ENCODE data around the gene UHRF1. TPM values are rescaled to one million over a fixed set of nuclear protein-coding genes. Genes with fewer than 3 reads are reported as not detected.

The UHRF1 gene
- total and polyA plus RNA-seq, 2 of the 13 experiments (the other 11 are each of a cell fraction or from before 2014, with no cell fraction given) = 6.8 to 78.4 TPM

- TF ChIP-seq, protein P1, sequence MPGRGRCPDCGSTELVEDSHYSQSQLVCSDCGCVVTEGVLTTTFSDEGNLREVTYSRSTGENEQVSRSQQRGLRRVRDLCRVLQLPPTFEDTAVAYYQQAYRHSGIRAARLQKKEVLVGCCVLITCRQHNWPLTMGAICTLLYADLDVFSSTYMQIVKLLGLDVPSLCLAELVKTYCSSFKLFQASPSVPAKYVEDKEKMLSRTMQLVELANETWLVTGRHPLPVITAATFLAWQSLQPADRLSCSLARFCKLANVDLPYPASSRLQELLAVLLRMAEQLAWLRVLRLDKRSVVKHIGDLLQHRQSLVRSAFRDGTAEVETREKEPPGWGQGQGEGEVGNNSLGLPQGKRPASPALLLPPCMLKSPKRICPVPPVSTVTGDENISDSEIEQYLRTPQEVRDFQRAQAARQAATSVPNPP (CRISPR knock-in tag; IDR thresholded peaks at IDR 0.05) = no peak
- no peak for TF ChIP-seq ZSCAN31 (CRISPR knock-in tag; IDR thresholded peaks at IDR 0.05; ENCODE audit: low read depth)
- TF ChIP-seq RBFOX2 (IDR thresholded peaks at IDR 0.05; ENCODE audit: low read depth, low read length) = no peak
- no peak for TF ChIP-seq ZNF432 (CRISPR knock-in tag; IDR thresholded peaks at IDR 0.05; ENCODE audit: borderline replicate concordance)
- no peak for TF ChIP-seq ARNT (IDR thresholded peaks at IDR 0.05)
- TF ChIP-seq, protein P2, sequence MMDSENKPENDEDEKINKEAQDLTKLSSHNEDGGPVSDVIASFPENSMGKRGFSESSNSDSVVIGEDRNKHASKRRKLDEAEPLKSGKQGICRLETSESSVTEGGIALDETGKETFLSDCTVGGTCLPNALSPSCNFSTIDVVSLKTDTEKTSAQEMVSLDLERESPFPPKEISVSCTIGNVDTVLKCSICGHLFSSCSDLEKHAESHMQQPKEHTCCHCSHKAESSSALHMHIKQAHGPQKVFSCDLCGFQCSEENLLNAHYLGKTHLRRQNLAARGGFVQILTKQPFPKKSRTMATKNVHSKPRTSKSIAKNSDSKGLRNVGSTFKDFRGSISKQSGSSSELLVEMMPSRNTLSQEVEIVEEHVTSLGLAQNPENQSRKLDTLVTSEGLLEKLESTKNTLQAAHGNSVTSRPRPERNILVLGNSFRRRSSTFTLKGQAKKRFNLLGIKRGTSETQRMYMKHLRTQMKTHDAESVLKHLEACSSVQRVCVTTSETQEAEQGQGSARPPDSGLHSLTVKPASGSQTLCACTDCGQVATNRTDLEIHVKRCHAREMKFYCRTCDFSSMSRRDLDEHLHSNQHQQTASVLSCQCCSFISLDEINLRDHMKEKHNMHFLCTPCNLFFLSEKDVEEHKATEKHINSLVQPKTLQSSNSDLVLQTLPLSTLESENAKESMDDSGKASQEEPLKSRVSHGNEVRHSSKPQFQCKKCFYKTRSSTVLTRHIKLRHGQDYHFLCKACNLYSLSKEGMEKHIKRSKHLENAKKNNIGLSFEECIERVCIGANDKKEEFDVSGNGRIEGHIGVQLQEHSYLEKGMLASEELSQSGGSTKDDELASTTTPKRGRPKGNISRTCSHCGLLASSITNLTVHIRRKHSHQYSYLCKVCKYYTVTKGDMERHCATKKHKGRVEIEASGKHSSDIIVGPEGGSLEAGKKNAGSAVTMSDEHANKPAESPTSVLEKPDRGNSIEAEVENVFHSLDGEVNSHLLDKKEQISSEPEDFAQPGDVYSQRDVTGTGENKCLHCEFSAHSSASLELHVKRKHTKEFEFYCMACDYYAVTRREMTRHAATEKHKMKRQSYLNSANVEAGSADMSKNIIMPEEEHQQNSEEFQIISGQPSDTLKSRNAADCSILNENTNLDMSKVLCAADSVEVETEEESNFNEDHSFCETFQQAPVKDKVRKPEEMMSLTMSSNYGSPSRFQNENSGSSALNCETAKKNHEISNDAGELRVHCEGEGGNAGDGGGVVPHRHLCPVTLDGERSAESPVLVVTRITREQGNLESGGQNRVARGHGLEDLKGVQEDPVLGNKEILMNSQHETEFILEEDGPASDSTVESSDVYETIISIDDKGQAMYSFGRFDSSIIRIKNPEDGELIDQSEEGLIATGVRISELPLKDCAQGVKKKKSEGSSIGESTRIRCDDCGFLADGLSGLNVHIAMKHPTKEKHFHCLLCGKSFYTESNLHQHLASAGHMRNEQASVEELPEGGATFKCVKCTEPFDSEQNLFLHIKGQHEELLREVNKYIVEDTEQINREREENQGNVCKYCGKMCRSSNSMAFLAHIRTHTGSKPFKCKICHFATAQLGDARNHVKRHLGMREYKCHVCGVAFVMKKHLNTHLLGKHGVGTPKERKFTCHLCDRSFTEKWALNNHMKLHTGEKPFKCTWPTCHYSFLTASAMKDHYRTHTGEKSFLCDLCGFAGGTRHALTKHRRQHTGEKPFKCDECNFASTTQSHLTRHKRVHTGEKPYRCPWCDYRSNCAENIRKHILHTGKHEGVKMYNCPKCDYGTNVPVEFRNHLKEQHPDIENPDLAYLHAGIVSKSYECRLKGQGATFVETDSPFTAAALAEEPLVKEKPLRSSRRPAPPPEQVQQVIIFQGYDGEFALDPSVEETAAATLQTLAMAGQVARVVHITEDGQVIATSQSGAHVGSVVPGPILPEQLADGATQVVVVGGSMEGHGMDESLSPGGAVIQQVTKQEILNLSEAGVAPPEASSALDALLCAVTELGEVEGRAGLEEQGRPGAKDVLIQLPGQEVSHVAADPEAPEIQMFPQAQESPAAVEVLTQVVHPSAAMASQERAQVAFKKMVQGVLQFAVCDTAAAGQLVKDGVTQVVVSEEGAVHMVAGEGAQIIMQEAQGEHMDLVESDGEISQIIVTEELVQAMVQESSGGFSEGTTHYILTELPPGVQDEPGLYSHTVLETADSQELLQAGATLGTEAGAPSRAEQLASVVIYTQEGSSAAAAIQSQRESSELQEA (CRISPR knock-in tag; IDR thresholded peaks at IDR 0.05; ENCODE audit: not compliant biosample characterization) = no peak
- TF ChIP-seq ASH2L (IDR thresholded peaks at IDR 0.05; ENCODE audit: insufficient read length, low read depth, low read length) = no peak
- no peak for TF ChIP-seq KDM3A (CRISPR knock-in tag; IDR thresholded peaks at IDR 0.05; ENCODE audit: low read depth)
- TF ChIP-seq KLF6 (CRISPR knock-in tag; IDR thresholded peaks at IDR 0.05) = no peak
- TF ChIP-seq, protein P3, sequence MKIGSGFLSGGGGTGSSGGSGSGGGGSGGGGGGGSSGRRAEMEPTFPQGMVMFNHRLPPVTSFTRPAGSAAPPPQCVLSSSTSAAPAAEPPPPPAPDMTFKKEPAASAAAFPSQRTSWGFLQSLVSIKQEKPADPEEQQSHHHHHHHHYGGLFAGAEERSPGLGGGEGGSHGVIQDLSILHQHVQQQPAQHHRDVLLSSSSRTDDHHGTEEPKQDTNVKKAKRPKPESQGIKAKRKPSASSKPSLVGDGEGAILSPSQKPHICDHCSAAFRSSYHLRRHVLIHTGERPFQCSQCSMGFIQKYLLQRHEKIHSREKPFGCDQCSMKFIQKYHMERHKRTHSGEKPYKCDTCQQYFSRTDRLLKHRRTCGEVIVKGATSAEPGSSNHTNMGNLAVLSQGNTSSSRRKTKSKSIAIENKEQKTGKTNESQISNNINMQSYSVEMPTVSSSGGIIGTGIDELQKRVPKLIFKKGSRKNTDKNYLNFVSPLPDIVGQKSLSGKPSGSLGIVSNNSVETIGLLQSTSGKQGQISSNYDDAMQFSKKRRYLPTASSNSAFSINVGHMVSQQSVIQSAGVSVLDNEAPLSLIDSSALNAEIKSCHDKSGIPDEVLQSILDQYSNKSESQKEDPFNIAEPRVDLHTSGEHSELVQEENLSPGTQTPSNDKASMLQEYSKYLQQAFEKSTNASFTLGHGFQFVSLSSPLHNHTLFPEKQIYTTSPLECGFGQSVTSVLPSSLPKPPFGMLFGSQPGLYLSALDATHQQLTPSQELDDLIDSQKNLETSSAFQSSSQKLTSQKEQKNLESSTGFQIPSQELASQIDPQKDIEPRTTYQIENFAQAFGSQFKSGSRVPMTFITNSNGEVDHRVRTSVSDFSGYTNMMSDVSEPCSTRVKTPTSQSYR (CRISPR knock-in tag; IDR thresholded peaks at IDR 0.05; ENCODE audit: borderline replicate concordance) = no peak
- no peak for TF ChIP-seq ZEB1 (IDR thresholded peaks at IDR 0.05; ENCODE audit: insufficient replicate concordance, low read depth)
- TF ChIP-seq, protein P4, sequence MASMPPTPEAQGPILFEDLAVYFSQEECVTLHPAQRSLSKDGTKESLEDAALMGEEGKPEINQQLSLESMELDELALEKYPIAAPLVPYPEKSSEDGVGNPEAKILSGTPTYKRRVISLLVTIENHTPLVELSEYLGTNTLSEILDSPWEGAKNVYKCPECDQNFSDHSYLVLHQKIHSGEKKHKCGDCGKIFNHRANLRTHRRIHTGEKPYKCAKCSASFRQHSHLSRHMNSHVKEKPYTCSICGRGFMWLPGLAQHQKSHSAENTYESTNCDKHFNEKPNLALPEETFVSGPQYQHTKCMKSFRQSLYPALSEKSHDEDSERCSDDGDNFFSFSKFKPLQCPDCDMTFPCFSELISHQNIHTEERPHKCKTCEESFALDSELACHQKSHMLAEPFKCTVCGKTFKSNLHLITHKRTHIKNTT (CRISPR knock-in tag; IDR thresholded peaks at IDR 0.05) = no peak
- no peak for TF ChIP-seq BORCS8-MEF2B (CRISPR knock-in tag; IDR thresholded peaks at IDR 0.05)
- TF ChIP-seq GFI1 (CRISPR knock-in tag; IDR thresholded peaks at IDR 0.05; ENCODE audit: borderline replicate concordance) = 0 out of 2 replicates have a peak, but pooled peaks have one; percentile 42
Observed at GRCh38 chr19:5002143-5002542, 92.8 kb downstream of the UHRF1 start (continued).
